OCI-LY1 (cell line): ENCODE data around the gene APOLD1.
"Not testable (repeated sequence)": the region's sequence is repeated elsewhere in the genome, so short reads cannot be mapped to it uniquely, and the experiment has no call there.

Experiments
- H2AFZ ChIP-seq: fragments of 200-600 bp; sonication (generic), shearing (Covaris generic); 2 replicates; pipeline ENCODE4 v1.6.0; 2014; ENCODE audit warnings: antibody characterized with exemption, mild to moderate bottlenecking, low read length
- H3F3A ChIP-seq: fragments of 200-600 bp; sonication (generic), shearing (Covaris generic); 2 replicates; pipeline ENCODE4 v1.6.0; 2014; ENCODE audit warnings: mild to moderate bottlenecking, antibody characterized with exemption, low read length, moderate library complexity; ENCODE audit not compliant: insufficient read depth
- H3K27ac ChIP-seq: fragments of 200-600 bp; sonication (generic); 2 replicates; pipeline ENCODE4 v1.5.1; 2014; ENCODE audit warnings: low read length, mixed run types, mild to moderate bottlenecking, low read depth; ENCODE audit not compliant: poor library complexity, severe bottlenecking
- H3K27me3 ChIP-seq: fragments of 200-600 bp; sonication (generic); 2 replicates; pipeline ENCODE4 v1.6.0; 2014; ENCODE audit warnings: antibody characterized with exemption, mild to moderate bottlenecking, low read length, moderate library complexity; ENCODE audit not compliant: insufficient read depth
- H3K36me3 ChIP-seq: fragments of 200-600 bp; sonication (generic); 2 replicates; pipeline ENCODE4 v1.6.1; 2014; ENCODE audit warnings: mild to moderate bottlenecking, antibody characterized with exemption, low read length, moderate library complexity, mixed read lengths; ENCODE audit not compliant: insufficient read depth
- H3K4me1 ChIP-seq: fragments of 200-600 bp; sonication (generic); 2 replicates; pipeline ENCODE4 v1.5.1; 2014; ENCODE audit warnings: mild to moderate bottlenecking, low read length, moderate library complexity; ENCODE audit not compliant: insufficient read depth, severe bottlenecking
- H3K4me2 ChIP-seq: fragments of 200-600 bp; sonication (generic), shearing (Covaris generic); 2 replicates; pipeline ENCODE4 v1.6.1; 2014; ENCODE audit warnings: low read length
- H3K4me3 ChIP-seq: fragments of 200-600 bp; sonication (generic); 2 replicates; pipeline ENCODE4 v1.5.1; 2014; ENCODE audit warnings: low read length, low read depth, mild to moderate bottlenecking, mixed read lengths; ENCODE audit not compliant: poor library complexity, severe bottlenecking
- H3K79me2 ChIP-seq: fragments of 200-600 bp; shearing (Covaris generic); 2 replicates; pipeline ENCODE4 v1.6.1; 2016; ENCODE audit warnings: mixed run types, low read length, mixed read lengths; ENCODE audit not compliant: insufficient read depth
- H3K9ac ChIP-seq: fragments of 200-600 bp; sonication (generic), shearing (Covaris generic); 2 replicates; pipeline ENCODE4 v1.6.1; 2014; ENCODE audit warnings: mild to moderate bottlenecking, low read length, mixed read lengths
- H3K9me2 ChIP-seq: fragments of 200-600 bp; sonication (generic), shearing (Covaris generic); 2 replicates; pipeline ENCODE4 v1.6.1; 2014; ENCODE audit warnings: low read depth, mild to moderate bottlenecking, low read length, mixed read lengths
- H3K9me3 ChIP-seq: fragments of 200-600 bp; shearing (Covaris generic); 2 replicates; pipeline ENCODE4 v1.6.1; 2014; ENCODE audit warnings: low read length, mixed read lengths
- H4K20me1 ChIP-seq: fragments of 200-600 bp; sonication (generic), shearing (Covaris generic); 2 replicates; pipeline ENCODE4 v1.6.0; 2016; ENCODE audit warnings: mild to moderate bottlenecking, low read length; ENCODE audit not compliant: insufficient read depth
- CTCF ChIP-seq: fragments of 200-600 bp; sonication (generic), shearing (Covaris generic); IDR thresholded peaks from 2 replicates; pipeline ENCODE4 v1.5.1; 2017; ENCODE audit warnings: mild to moderate bottlenecking, antibody characterized with exemption, low read length, moderate library complexity, mixed read lengths
- EZH2 ChIP-seq: fragments of 200-600 bp; sonication (generic), shearing (Covaris generic); IDR thresholded peaks from 2 replicates; pipeline ENCODE4 v1.8.0; 2017; ENCODE audit warnings: borderline replicate concordance, mixed run types, mild to moderate bottlenecking, antibody characterized with exemption, low read length, moderate library complexity, mixed read lengths

The APOLD1 gene

GRCh38 chr12:12784911-12785814, at the start of gene APOLD1:
Gene APOLD1, plus strand, starts transcription at chr12:12785659. Its CDS starts 33 bp downstream, at chr12:12785692.
- no peaks in the 10 kb centered on the region for H3K79me2 ChIP-seq
- no peaks in the 10 kb centered on the region for H3K9me3 ChIP-seq
- no peaks in the 10 kb centered on the region for H4K20me1 ChIP-seq
- H3K9ac ChIP-seq = peak within 1 kb of the TSS; percentile 89
- no peak within 1 kb of the TSS for H3K27ac ChIP-seq
- peak within 1 kb of the TSS; percentile 76 for H3K4me3 ChIP-seq
- H3K27me3 ChIP-seq = no peaks in the 10 kb centered on the region
- H3K4me1 ChIP-seq = peaks cover 26% of the 10 kb centered on the region
- peak within 1 kb of the TSS; percentile 90 for H3K4me2 ChIP-seq
- no peaks in the 10 kb centered on the region for H3K36me3 ChIP-seq
- H3K9me2 ChIP-seq = no peaks in the 10 kb centered on the region
- TF ChIP-seq CTCF = no peak
- no peak for TF ChIP-seq EZH2
- H3F3A ChIP-seq = no peaks in the 10 kb centered on the region
- peak within 1 kb of the TSS; percentile 76; the same call in 1 of the 2 replicates for H2AFZ ChIP-seq

- Histone ChIP-seq H3K27me3 (no peaks in the 10 kb centered on the region), H3K4me2 (peak overlapping the region; percentile 46), H3K4me3 (peak overlapping the region; percentile 20), H3K36me3 (peaks cover under 1% of the 10 kb centered on the region; the same call in 1 of the 2 replicates), H3K9me3 (no peaks in the 10 kb centered on the region), H2AFZ (no peak overlapping the region), H3K79me2 (0 out of 2 replicates have a peak, but pooled peaks cover 5% of the 10 kb centered on the region), H3K9me2 (no peaks in the 10 kb centered on the region), H3K4me1 (peaks cover 38% of the 10 kb centered on the region), H3K9ac (peak overlapping the region; percentile 9; the same call in 1 of the 2 replicates), H4K20me1 (no peaks in the 10 kb centered on the region), H3K27ac (peak overlapping the region; percentile 77), H3F3A (no peaks in the 10 kb centered on the region)
- TF ChIP-seq EZH2 = no peak
- TF ChIP-seq CTCF = peak; percentile 72
Measured at GRCh38 chr12:12736759-12737676, 48.4 kb upstream of the APOLD1 start.

GRCh38 chr12:12738152-12738551, 47.3 kb upstream of the APOLD1 start:
- not testable (repeated sequence) for H3K4me2 ChIP-seq, H3K79me2 ChIP-seq, H4K20me1 ChIP-seq, H2AFZ ChIP-seq, H3K9me2 ChIP-seq, H3K36me3 ChIP-seq, H3K4me3 ChIP-seq, H3K27me3 ChIP-seq, H3K27ac ChIP-seq, H3K9me3 ChIP-seq, H3K9ac ChIP-seq, H3F3A ChIP-seq
- peaks cover 34% of the 10 kb centered on the region for H3K4me1 ChIP-seq
